Adrenal gland (tissue), 12 donors: ENCODE measurements around the gene OLFM1. TPM values are rescaled to one million over a fixed set of nuclear protein-coding genes. Genes with fewer than 3 reads are reported as not detected.

Source experiments
- DNase-seq, 7 donors: peaks; one replicate each; pipeline ENCODE4 v3.0.0-alpha.2; 2019 to 2020
- H3K27ac ChIP-seq, 5 donors: fragments of 200-600 bp; sonication (generic) in 4 of 5; 1 replicate in 3 of 5; 2 replicates in 2 of 5; pipeline versions ENCODE4 v1.5.1 to v1.8.0; 2016 to 2020; ENCODE audit warnings: mild to moderate bottlenecking in 1 of 5
- H3K27me3 ChIP-seq: fragments of 200-600 bp; 2 replicates; pipeline ENCODE4 v1.8.0; 2021
- H3K36me3 ChIP-seq, 2 donors: fragments of 200-600 bp; replicated peaks in 1 of 2; 1 replicate in 1 of 2; 2 replicates in 1 of 2; pipeline versions ENCODE4 v1.5.1 to v1.8.0; 2018 to 2022
- H3K4me1 ChIP-seq, 2 donors: fragments of 200-600 bp; replicated peaks in 1 of 2; 1 replicate in 1 of 2; 2 replicates in 1 of 2; pipeline versions ENCODE4 v1.5.1 to v1.8.0; 2018 to 2021
- H3K4me3 ChIP-seq, 4 donors: fragments of 200-600 bp; sonication (generic) in 3 of 4; one replicate each; pipeline ENCODE4 v1.5.1; 2016 to 2018
- H3K9me3 ChIP-seq, 3 donors: fragments of 200-600 bp; sonication (generic) in 1 of 3; replicated peaks in 1 of 3; 1 replicate in 2 of 3; 2 replicates in 1 of 3; pipeline versions ENCODE4 v1.5.1 to v1.8.0; 2016 to 2021
- CTCF ChIP-seq, 6 experiments: fragments of 450-650 bp in 4 of 6; fragments of 200-600 bp in 2 of 6; sonication (generic) in 1 of 6; IDR thresholded peaks; 1 replicate in 5 of 6; 2 replicates in 1 of 6; pipeline versions ENCODE4 v1.5.1 to v1.8.0; 2016 to 2021; ENCODE audit warnings: antibody characterized with exemption in 6 of 6, mild to moderate bottlenecking in 2 of 6, moderate library complexity in 1 of 6
- POLR2A ChIP-seq, 2 donors: fragments of 450-650 bp; IDR thresholded peaks; one replicate each; pipeline ENCODE4 v1.6.1; 2017; ENCODE audit warnings: antibody characterized with exemption in 2 of 2, mild to moderate bottlenecking in 2 of 2, moderate library complexity in 1 of 2
- WGBS, 4 donors: extraction: QIAGEN DNeasy Blood & Tissue Kit in 2 of 4; methylation state at CpG; one replicate each; pipeline versions ENCODE4 v1.1.5 to v1.1.7; 2013 to 2017; 5-methylcytosine and 5-hydroxymethylcytosine counted together
- intact Hi-C, 2 donors: fragments of 100-400 bp; cut with DNase I; formaldehyde crosslinking; loops; one replicate each; pipeline versions ENCODE4 v1.14.1 to v1.15.0; 2022 to 2023
- polyA plus RNA-seq, 3 donors: library from polyadenylated mRNA; stranded (reverse); fragments of 200-250 nt in 2 of 3; fragments of 350-450 nt in 1 of 3; fragmentation: Illumina TruSeq in 1 of 3; extraction: RNeasy Lipid Tissue Mini Kit (QIAGEN cat#74804) in 1 of 3; gene quantifications; one replicate each; pipeline ENCODE4 v1.2.3, GENCODE V29; 2013 to 2014
- total RNA-seq, 9 donors: library from RNA; depleted of rRNA in 4 of 9; stranded (reverse); fragments of >200 nt in 4 of 9; fragments of 120-200 nt in 1 of 9; fragmentation: NEBNext Ultra II Directional in 1 of 9; extraction: Animal tissue kit (Norgen Biotek cat#: 25700) in 1 of 9; gene quantifications; one replicate each; pipeline versions ENCODE4 v1.1.0 to v1.2.4, GENCODE V29; 2013 to 2023
- donor health status: healthy with polysubstance abuse.
- donor health status: Bipolar disorder and iron deficiency.
- donor health status: DM: yes; HTN: yes; CAD: no.
- donor health status: DM: no; HTN: no; CAD: no.
- donor health status: DM: no; HTN: no; CAD: no.
- donor health status: DM: yes; HTN: yes; CAD: no.

The OLFM1 gene
- total and polyA plus RNA-seq, 12 donors: 2.5 to 48.0 (median 28.0) TPM

- TF ChIP-seq CTCF (IDR thresholded peaks at IDR 0.05) (no peak), POLR2A (IDR thresholded peaks at IDR 0.05) (no peak)
- Histone ChIP-seq H3K36me3 (no peaks in the 10 kb centered on the region), H3K27me3 (no peaks in the 10 kb centered on the region), H3K4me1 (no peaks in the 10 kb centered on the region), H3K9me3 (no peaks in the 10 kb centered on the region), H3K4me3 (no peak overlapping the region), H3K27ac (no peak overlapping the region)
- 77 to 93% (median 84%) methylated on average over 9 of the region's 9 CpGs for WGBS, 4 donors
- intact Hi-C loops: no loop called here
- no peak for DNase-seq
These were observed 57.8 kb downstream of the OLFM1 start for GRCh38 chr9:135145312-135145711.

- Histone ChIP-seq H3K9me3 (no peaks in the 10 kb centered on the region), H3K4me1 (no peaks in the 10 kb centered on the region), H3K36me3 (no peaks in the 10 kb centered on the region), H3K4me3 (no peak overlapping the region), H3K27ac (peak overlapping the region in 1 of 5 donors; percentile 66), H3K27me3 (no peaks in the 10 kb centered on the region)
- 77 to 89% (median 83%) methylated on average over 4 of the region's 4 CpGs for WGBS, 4 donors
- intact Hi-C loops: no loop called here
- TF ChIP-seq POLR2A (IDR thresholded peaks at IDR 0.05): no peak
- TF ChIP-seq CTCF (IDR thresholded peaks at IDR 0.05): no peak
- no peak for DNase-seq
These were observed 58.8 kb downstream of the OLFM1 start for GRCh38 chr9:135146241-135146640.

GRCh38 chr9:135146766-135147473 is 59.5 kb downstream of the OLFM1 start:
- Histone ChIP-seq H3K36me3 (no peaks in the 10 kb centered on the region), H3K4me3 (no peak overlapping the region), H3K4me1 (no peaks in the 10 kb centered on the region), H3K9me3 (no peaks in the 10 kb centered on the region), H3K27ac (peak overlapping the region in 1 of 5 donors; percentile 66), H3K27me3 (no peaks in the 10 kb centered on the region)
- TF ChIP-seq CTCF (IDR thresholded peaks at IDR 0.05) (no peak), POLR2A (IDR thresholded peaks at IDR 0.05) (no peak)
- DNase-seq: peak; percentile 39 to 92 (median 51)
- WGBS, 4 donors: 27 to 80% (median 34%) methylated on average over 1 to 16 of the region's 16 CpGs
- intact Hi-C loops: no loop called here

GRCh38 chr9:135147474-135147805 is 60.0 kb downstream of the OLFM1 start:
- no peak for DNase-seq
- Histone ChIP-seq H3K4me3 (no peak overlapping the region), H3K27ac (peak overlapping the region in 1 of 5 donors; percentile 66), H3K36me3 (no peaks in the 10 kb centered on the region), H3K4me1 (no peaks in the 10 kb centered on the region), H3K9me3 (no peaks in the 10 kb centered on the region), H3K27me3 (peaks cover 3% of the 10 kb centered on the region)
- TF ChIP-seq CTCF (IDR thresholded peaks at IDR 0.05) (no peak), POLR2A (IDR thresholded peaks at IDR 0.05) (no peak)
- intact Hi-C loops: no loop called here
- 61 to 71% (median 66%) methylated on average over 8 to 12 of the region's 12 CpGs; no CpG with 5 or more reads in 1 of the 4 donors for WGBS, 4 donors
